C4-2B (cell line): ENCODE results near the gene SERPINA5.

Experiments used
- ZFX ChIP-seq: fragments of 450-650 bp; IDR thresholded peaks from 2 replicates; pipeline ENCODE4 v1.6.1; 2017
- TF ChIP-seq, protein P1 (sequence below): fragments of 450-650 bp; conservative IDR thresholded peaks from 2 replicates; pipeline ENCODE4 v1.5.1; 2017; ENCODE audit warnings: mild to moderate bottlenecking

- TF ChIP-seq, protein P1, sequence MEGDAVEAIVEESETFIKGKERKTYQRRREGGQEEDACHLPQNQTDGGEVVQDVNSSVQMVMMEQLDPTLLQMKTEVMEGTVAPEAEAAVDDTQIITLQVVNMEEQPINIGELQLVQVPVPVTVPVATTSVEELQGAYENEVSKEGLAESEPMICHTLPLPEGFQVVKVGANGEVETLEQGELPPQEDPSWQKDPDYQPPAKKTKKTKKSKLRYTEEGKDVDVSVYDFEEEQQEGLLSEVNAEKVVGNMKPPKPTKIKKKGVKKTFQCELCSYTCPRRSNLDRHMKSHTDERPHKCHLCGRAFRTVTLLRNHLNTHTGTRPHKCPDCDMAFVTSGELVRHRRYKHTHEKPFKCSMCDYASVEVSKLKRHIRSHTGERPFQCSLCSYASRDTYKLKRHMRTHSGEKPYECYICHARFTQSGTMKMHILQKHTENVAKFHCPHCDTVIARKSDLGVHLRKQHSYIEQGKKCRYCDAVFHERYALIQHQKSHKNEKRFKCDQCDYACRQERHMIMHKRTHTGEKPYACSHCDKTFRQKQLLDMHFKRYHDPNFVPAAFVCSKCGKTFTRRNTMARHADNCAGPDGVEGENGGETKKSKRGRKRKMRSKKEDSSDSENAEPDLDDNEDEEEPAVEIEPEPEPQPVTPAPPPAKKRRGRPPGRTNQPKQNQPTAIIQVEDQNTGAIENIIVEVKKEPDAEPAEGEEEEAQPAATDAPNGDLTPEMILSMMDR, result no peak; the same call in 1 of the 2 replicates
- no peak for TF ChIP-seq ZFX
These were observed 17.8 kb downstream of the SERPINA5 start for GRCh38 chr14:94598816-94599655.
